ENCODE measurements around the gene PSMD1. TPM values are rescaled to one million over a fixed set of nuclear protein-coding genes. Genes with fewer than 3 reads are reported as not detected.

The PSMD1 gene
- total and polyA plus RNA-seq, 2 of the 8 experiments (the other 6 are each of a cell fraction or from before 2014, with no cell fraction given) = 179 to 272 TPM

DNA sequence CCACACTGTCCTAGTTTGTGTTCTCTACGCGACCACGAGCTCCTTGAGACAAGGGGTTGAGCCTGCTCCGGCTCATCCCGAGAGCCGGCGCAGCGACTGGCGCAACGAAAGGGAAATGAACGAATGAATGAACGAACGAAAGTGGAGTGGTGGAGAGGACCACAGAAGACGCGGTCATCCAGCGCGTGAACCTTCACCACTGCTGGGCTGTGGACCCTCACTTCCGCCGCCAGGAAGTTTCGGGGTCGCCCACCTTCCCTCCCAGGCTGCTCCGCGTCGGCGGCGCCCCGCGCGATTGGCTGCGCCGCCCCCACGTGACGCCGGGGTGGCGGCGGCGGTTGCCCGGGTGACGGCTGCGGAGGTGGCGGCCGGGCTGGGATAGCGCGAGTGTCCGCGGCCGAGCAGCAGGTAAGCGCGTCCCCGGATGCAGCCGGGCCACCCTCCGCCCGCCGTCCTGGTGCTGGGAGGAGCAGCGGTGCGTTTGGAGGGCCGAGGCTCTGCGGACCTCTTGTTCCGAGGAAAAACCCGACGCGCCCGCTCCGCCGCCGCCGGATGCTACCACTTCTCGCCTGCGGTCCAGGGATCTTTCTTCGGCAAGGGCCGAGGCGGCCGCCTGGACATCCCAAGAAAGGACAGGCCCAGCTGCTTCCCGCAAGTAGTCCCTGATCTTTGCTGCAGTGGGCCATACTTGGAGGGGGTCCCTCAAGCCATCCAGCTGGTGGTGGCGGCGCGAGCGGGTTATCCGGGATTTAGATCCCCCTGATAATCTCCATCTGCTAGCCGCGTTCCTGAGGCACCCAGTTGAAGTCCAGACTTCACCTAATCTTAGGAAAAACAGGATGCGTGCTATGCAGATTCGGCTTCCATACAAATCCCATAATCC, 141.9 kb downstream of the PSMD1 start, which contains the start of gene ARMC9:
Gene ARMC9, plus strand, starts transcription at position 341 of the 883 bp plus-strand sequence. CDS start 7,608 bp downstream, outside the sequence.
- peaks cover 0 to 5% (median 2%) of the 10 kb centered on the region in 4 experiments; a peak in 3 of 7 replicates for H3K4me1 ChIP-seq (replicated peaks in 1 of 4; ENCODE audit: control insufficient read depth in 3 of 4, insufficient read depth in 4 of 4, low read length in 3 of 4)
- no peaks in the 10 kb centered on the region for H4K20me1 ChIP-seq (replicated peaks in 1 of 2; ENCODE audit: control insufficient read depth in 1 of 2, insufficient read depth in 2 of 2, low read length in 2 of 2)
- WGBS, 2 experiments (ENCODE audit: extremely low coverage in 1 of 2, insufficient coverage in 1 of 2, insufficient read length in 1 of 2, insufficient replicate concordance in 2 of 2, low coverage in 1 of 2, low lambda C conversion rate in 2 of 2, missing lambda C conversion rate in 1 of 2) = 4% methylated on average over 83 of the region's 83 CpGs; no CpG with 5 or more reads in 1 of the 2 experiments
- CTCF ChIA-PET (ENCODE audit: partially characterized antibody) = interaction anchor here (0.9 to 1.6 kb wide), 3 partner anchors 15 to 94 kb away, joined by 3 to 4 read pairs (median 3); no protein-coding TSS in a partner anchor
- POLR2A ChIA-PET (ENCODE audit: partially characterized antibody) = interaction anchor here (0.6 to 1.6 kb wide), 7 partner anchors 22 to 265 kb away, joined by 3 to 5 read pairs (median 3); partner anchors contain the start of gene NCL
- peak in 1 of 2 experiments; percentile 91 for DNase-seq (ENCODE audit: low read depth in 1 of 2, low spot score in 2 of 2)
- no peak within 1 kb of the TSS for H2BK120ac ChIP-seq (replicated peaks; ENCODE audit: low read depth, low read length)
- peaks cover 2 to 3% of the 10 kb centered on the region in 2 experiments; a peak in 1 of 4 replicates for H3K9me3 ChIP-seq (ENCODE audit: insufficient read depth in 2 of 2, low read depth in 1 of 2, low read length in 1 of 2)
- no peak within 1 kb of the TSS for H2BK12ac ChIP-seq (ENCODE audit: low read depth, low read length)
- peak within 1 kb of the TSS; percentile 88 to 89 for H3K4me2 ChIP-seq (ENCODE audit: insufficient read depth in 1 of 2, low read depth in 2 of 2, low read length in 2 of 2)
- peak within 1 kb of the TSS; percentile 81; the same call in 1 of the 2 replicates for H2BK15ac ChIP-seq (ENCODE audit: low read length)
- peak within 1 kb of the TSS; percentile 62 for H3K27ac ChIP-seq (ENCODE audit: low read depth, low read length)
- no peak within 1 kb of the TSS for H3K56ac ChIP-seq (replicated peaks; ENCODE audit: insufficient read length, low read depth, low read length)
- H2BK20ac ChIP-seq (ENCODE audit: low read length) = no peak within 1 kb of the TSS
- H3K18ac ChIP-seq (ENCODE audit: extremely low read depth, low read length) = peak within 1 kb of the TSS; percentile 97
- H3K79me2 ChIP-seq (ENCODE audit: control insufficient read depth in 1 of 2, insufficient read depth in 2 of 2, low read length in 2 of 2) = peaks cover 0 to 8% of the 10 kb centered on the region in 2 experiments; a peak in 2 of 4 replicates
- peaks cover 5% of the 10 kb centered on the region for H3K23me2 ChIP-seq (ENCODE audit: low read depth, low read length)
- H3K4ac ChIP-seq (replicated peaks; ENCODE audit: insufficient read length, low read depth, low read length) = no peak within 1 kb of the TSS
- no peaks in the 10 kb centered on the region for H3K27me3 ChIP-seq (replicated peaks in 1 of 4; ENCODE audit: control insufficient read depth in 3 of 4, extremely low read depth in 1 of 4, insufficient read depth in 3 of 4, low read length in 3 of 4)
- H4K91ac ChIP-seq (replicated peaks; ENCODE audit: insufficient read length, low read length) = peak within 1 kb of the TSS; percentile 63
- peaks cover 9% of the 10 kb centered on the region; the same call in 1 of the 2 replicates for H3K79me1 ChIP-seq (ENCODE audit: low read depth, low read length)
- peaks cover 0 to 4% (median 0%) of the 10 kb centered on the region in 4 experiments; a peak in 2 of 8 replicates for H3K36me3 ChIP-seq (ENCODE audit: control insufficient read depth in 2 of 4, insufficient read depth in 4 of 4, low read length in 3 of 4)
- no peak within 1 kb of the TSS for H3K14ac ChIP-seq (ENCODE audit: insufficient read length)
- peak within 1 kb of the TSS; percentile 92 for H2AFZ ChIP-seq (ENCODE audit: low read length)
- H4K5ac ChIP-seq (ENCODE audit: insufficient read length, low read depth, low read length) = peak within 1 kb of the TSS; percentile 79
- H4K8ac ChIP-seq (ENCODE audit: extremely low read depth, insufficient read depth, low read length) = peak within 1 kb of the TSS; percentile 66
- H3K9ac ChIP-seq (replicated peaks in 1 of 4; ENCODE audit: extremely low read depth in 1 of 4, low read depth in 3 of 4, low read length in 3 of 4) = peak within 1 kb of the TSS; percentile 64 to 90 (median 72)
- H3K23ac ChIP-seq (ENCODE audit: insufficient read length) = no peak within 1 kb of the TSS
- no peak for FAIRE-seq
- H2BK5ac ChIP-seq (ENCODE audit: low read depth, low read length) = peak within 1 kb of the TSS; percentile 94; the same call in 1 of the 2 replicates
- no peak within 1 kb of the TSS for H2AK5ac ChIP-seq (ENCODE audit: low read depth, low read length)
- peak within 1 kb of the TSS; percentile 79 to 91 (median 88) for H3K4me3 ChIP-seq (ENCODE audit: extremely low read depth in 1 of 4, insufficient read depth in 2 of 4, low read depth in 3 of 4, low read length in 4 of 4)
- TF ChIP-seq RBBP5 (IDR thresholded peaks at IDR 0.05; ENCODE audit: borderline replicate concordance, low read depth, low read length) (peak; percentile 81; the same call in 1 of the 2 replicates), SRF (IDR thresholded peaks at IDR 0.05; ENCODE audit: low read depth, low read length) (no peak), TEAD4 (IDR thresholded peaks at IDR 0.05; ENCODE audit: low read depth, low read length) (no peak), NRF1 (IDR thresholded peaks at IDR 0.05; ENCODE audit: low read depth, low read length) (no peak), KDM1A (IDR thresholded peaks at IDR 0.05; ENCODE audit: borderline replicate concordance, low read length) (no peak), FOSL1 (IDR thresholded peaks at IDR 0.05; ENCODE audit: insufficient read depth, low read depth, low read length) (no peak), TBP (IDR thresholded peaks at IDR 0.05; ENCODE audit: low read depth, low read length) (peak; percentile 70; the same call in 1 of the 2 replicates), ZNF274 (IDR thresholded peaks at IDR 0.05; ENCODE audit: borderline replicate concordance, extremely low read depth, low read length) (no peak)
- TF ChIP-seq, protein P1, sequence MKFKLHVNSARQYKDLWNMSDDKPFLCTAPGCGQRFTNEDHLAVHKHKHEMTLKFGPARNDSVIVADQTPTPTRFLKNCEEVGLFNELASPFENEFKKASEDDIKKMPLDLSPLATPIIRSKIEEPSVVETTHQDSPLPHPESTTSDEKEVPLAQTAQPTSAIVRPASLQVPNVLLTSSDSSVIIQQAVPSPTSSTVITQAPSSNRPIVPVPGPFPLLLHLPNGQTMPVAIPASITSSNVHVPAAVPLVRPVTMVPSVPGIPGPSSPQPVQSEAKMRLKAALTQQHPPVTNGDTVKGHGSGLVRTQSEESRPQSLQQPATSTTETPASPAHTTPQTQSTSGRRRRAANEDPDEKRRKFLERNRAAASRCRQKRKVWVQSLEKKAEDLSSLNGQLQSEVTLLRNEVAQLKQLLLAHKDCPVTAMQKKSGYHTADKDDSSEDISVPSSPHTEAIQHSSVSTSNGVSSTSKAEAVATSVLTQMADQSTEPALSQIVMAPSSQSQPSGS (IDR thresholded peaks at IDR 0.05; ENCODE audit: low read length) = no peak
